ENCODE results near the gene GRIN2A.

The GRIN2A gene

GRCh38 chr16:9955677-9956076, 226.6 kb downstream of the GRIN2A start:
- Histone ChIP-seq H3K9me2 (replicated peaks; ENCODE audit: insufficient read depth, low read length) (no peaks in the 10 kb centered on the region), H3K4me1 (ENCODE audit: low read length) (no peaks in the 10 kb centered on the region), H2AFZ (ENCODE audit: low read length) (no peak overlapping the region), H3K9ac (ENCODE audit: low read length) (no peak overlapping the region), H3K27me3 (replicated peaks; ENCODE audit: insufficient read depth, low read length) (no peaks in the 10 kb centered on the region), H4K20me1 (ENCODE audit: insufficient read depth, low read length) (no peaks in the 10 kb centered on the region), H3K36me3 (replicated peaks; ENCODE audit: insufficient read depth, low read length) (no peaks in the 10 kb centered on the region), H3K9me3 (replicated peaks; ENCODE audit: insufficient read depth, low read length) (no peaks in the 10 kb centered on the region), H3K79me2 (ENCODE audit: low read length) (no peaks in the 10 kb centered on the region), H3K27ac (ENCODE audit: low read length) (no peak overlapping the region), H3K4me2 (ENCODE audit: low read depth, low read length) (no peak overlapping the region), H3F3A (ENCODE audit: insufficient read depth, low read length) (no peaks in the 10 kb centered on the region), H3K4me3 (ENCODE audit: low read length) (no peak overlapping the region)
- no peak for DNase-seq
- TF ChIP-seq EZH2phosphoT487 (IDR thresholded peaks at IDR 0.05; ENCODE audit: low read length) (no peak), CTCF (IDR thresholded peaks at IDR 0.05; ENCODE audit: low read length) (no peak), EZH2 (optimal IDR thresholded peaks at IDR 0.05; ENCODE audit: low read depth, low read length) (no peak)

- no peak for DNase-seq
- Histone ChIP-seq H2AFZ (ENCODE audit: low read length) (no peak overlapping the region), H3K27ac (ENCODE audit: low read length) (no peak overlapping the region), H3K4me1 (ENCODE audit: low read length) (no peaks in the 10 kb centered on the region), H3K36me3 (replicated peaks; ENCODE audit: insufficient read depth, low read length) (no peaks in the 10 kb centered on the region), H4K20me1 (ENCODE audit: insufficient read depth, low read length) (no peaks in the 10 kb centered on the region), H3K79me2 (ENCODE audit: low read length) (no peaks in the 10 kb centered on the region), H3K27me3 (replicated peaks; ENCODE audit: insufficient read depth, low read length) (no peaks in the 10 kb centered on the region), H3K4me2 (ENCODE audit: low read depth, low read length) (no peak overlapping the region), H3K4me3 (ENCODE audit: low read length) (no peak overlapping the region), H3K9me2 (replicated peaks; ENCODE audit: insufficient read depth, low read length) (no peaks in the 10 kb centered on the region), H3K9ac (ENCODE audit: low read length) (no peak overlapping the region), H3F3A (ENCODE audit: insufficient read depth, low read length) (no peaks in the 10 kb centered on the region), H3K9me3 (replicated peaks; ENCODE audit: insufficient read depth, low read length) (no peaks in the 10 kb centered on the region)
- no peak for TF ChIP-seq CTCF (IDR thresholded peaks at IDR 0.05; ENCODE audit: low read length)
- TF ChIP-seq EZH2 (optimal IDR thresholded peaks at IDR 0.05; ENCODE audit: low read depth, low read length) = no peak
- TF ChIP-seq EZH2phosphoT487 (IDR thresholded peaks at IDR 0.05; ENCODE audit: low read length) = no peak
Measured at GRCh38 chr16:9953908-9954570, 228.2 kb downstream of the GRIN2A start.

GRCh38 chr16:9950658-9951057, 231.6 kb downstream of the GRIN2A start:
- H3K4me3 ChIP-seq (ENCODE audit: low read length) = no peak overlapping the region
- H3K27me3 ChIP-seq (replicated peaks; ENCODE audit: insufficient read depth, low read length) = no peaks in the 10 kb centered on the region
- no peaks in the 10 kb centered on the region for H3K4me1 ChIP-seq (ENCODE audit: low read length)
- H3K9ac ChIP-seq (ENCODE audit: low read length) = no peak overlapping the region
- TF ChIP-seq EZH2phosphoT487 (IDR thresholded peaks at IDR 0.05; ENCODE audit: low read length) = no peak
- TF ChIP-seq EZH2 (optimal IDR thresholded peaks at IDR 0.05; ENCODE audit: low read depth, low read length) = no peak
- TF ChIP-seq CTCF (IDR thresholded peaks at IDR 0.05; ENCODE audit: low read length) = no peak
- H3K27ac ChIP-seq (ENCODE audit: low read length) = no peak overlapping the region
- no peaks in the 10 kb centered on the region for H3K79me2 ChIP-seq (ENCODE audit: low read length)
- no peaks in the 10 kb centered on the region for H4K20me1 ChIP-seq (ENCODE audit: insufficient read depth, low read length)
- H3K4me2 ChIP-seq (ENCODE audit: low read depth, low read length) = no peak overlapping the region
- H3K9me3 ChIP-seq (replicated peaks; ENCODE audit: insufficient read depth, low read length) = no peaks in the 10 kb centered on the region
- H3K9me2 ChIP-seq (replicated peaks; ENCODE audit: insufficient read depth, low read length) = no peaks in the 10 kb centered on the region
- H3K36me3 ChIP-seq (replicated peaks; ENCODE audit: insufficient read depth, low read length) = no peaks in the 10 kb centered on the region
- no peak overlapping the region for H2AFZ ChIP-seq (ENCODE audit: low read length)
- no peak for DNase-seq
- no peaks in the 10 kb centered on the region for H3F3A ChIP-seq (ENCODE audit: insufficient read depth, low read length)
